Activated B cell treated with CpG ODN at 0.5 μM for 24 hours (primary cell): ENCODE measurements around the gene CAST. TPM values are rescaled to one million over a fixed set of nuclear protein-coding genes. Genes with fewer than 3 reads are reported as not detected.
A peak's percentile ranks its signal among the peaks of the same experiment; 100 is the strongest.

Experiments
- ATAC-seq: fragments of 200-7000 bp; cut with Tn5 transposase; one replicate; pipeline ENCODE4 v1.10.0; 2021; ENCODE audit warnings: low read depth, mild to moderate bottlenecking, moderate library complexity
- CTCF ChIA-PET: fragments of 350-600 bp; sonication (Branson Sonifier 250); formaldehyde crosslinking; loops from one replicate; lab custom pipeline; 2021; ENCODE audit warnings: antibody characterized with exemption; lab: Charles Lee
- POLR2A ChIA-PET: fragments of 350-600 bp; sonication (Branson Sonifier 250); formaldehyde crosslinking; loops from one replicate; lab custom pipeline; 2021; ENCODE audit warnings: antibody characterized with exemption; lab: Charles Lee
- DNase-seq: peaks from one replicate; pipeline ENCODE4 v3.0.0; 2022
- H3K27ac Mint-ChIP-seq: one replicate; pipeline ENCODE4 v1.8.0; 2020; ENCODE audit warnings: mixed read lengths
- H3K27me3 Mint-ChIP-seq: one replicate; pipeline ENCODE4 v1.8.0; 2021; ENCODE audit warnings: mixed read lengths
- H3K36me3 Mint-ChIP-seq: one replicate; pipeline ENCODE4 v1.8.0; 2021; ENCODE audit warnings: low read depth, mixed read lengths
- H3K4me1 Mint-ChIP-seq: one replicate; pipeline ENCODE4 v1.8.0; 2021; ENCODE audit warnings: mixed read lengths
- H3K4me3 Mint-ChIP-seq: one replicate; pipeline ENCODE4 v1.8.0; 2020; ENCODE audit warnings: mild to moderate bottlenecking, mixed read lengths
- H3K9me3 Mint-ChIP-seq: one replicate; pipeline ENCODE4 v1.8.0; 2020; ENCODE audit warnings: mixed read lengths
- intact Hi-C: fragments of 100-400 bp; cut with micrococcal nuclease; formaldehyde crosslinking; loops from one replicate; pipeline ENCODE4 v1.15.1; 2024
- total RNA-seq: library from RNA; stranded (reverse); gene quantifications from 2 replicates; pipeline ENCODE4 v1.2.3, GENCODE V29; 2022
- TF ChIP-seq, protein P1 (sequence below): fragments of 200-600 bp; IDR thresholded peaks from one replicate; pipeline ENCODE4 v1.8.0; 2022; ENCODE audit warnings: antibody characterized with exemption, mild to moderate bottlenecking

CAST gene
- total RNA-seq, 1 donor from 2014 or later: 211 TPM

DNA sequence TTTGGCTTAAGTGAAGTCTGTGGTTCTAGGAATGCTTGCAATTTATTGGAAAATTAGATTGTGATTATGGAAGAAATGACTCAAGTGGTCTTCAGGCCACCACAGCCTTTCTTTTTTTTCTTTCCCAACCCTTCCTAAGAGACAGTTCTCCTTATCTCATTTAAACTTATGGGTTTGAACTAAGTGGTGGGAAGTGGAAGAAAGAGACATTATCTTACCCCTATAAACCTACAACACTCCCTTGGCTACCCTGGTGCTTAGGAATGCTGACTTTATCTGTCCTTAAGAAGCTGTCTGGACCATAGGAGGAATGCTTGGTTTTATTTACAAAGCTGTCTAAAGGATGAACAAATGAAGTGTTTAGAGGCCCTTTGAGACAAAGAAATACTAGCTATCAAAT, 150.7 kb downstream of the CAST start:
- ChIA-PET POLR2A (interaction anchor here (0.5 to 0.6 kb wide), 2 partner anchors 371 to 992 kb away, joined by 3 to 5 read pairs; no protein-coding TSS in a partner anchor), CTCF (no interaction called here)
- Mint-ChIP-seq H3K9me3 (no peaks in the 10 kb centered on the region), H3K4me1 (peaks cover 30% of the 10 kb centered on the region), H3K27ac (no peak overlapping the region), H3K27me3 (no peaks in the 10 kb centered on the region), H3K36me3 (peaks cover 4% of the 10 kb centered on the region), H3K4me3 (no peak overlapping the region)
- DNase-seq (no peak), ATAC-seq (no peak)
- intact Hi-C loops: no loop called here
- TF ChIP-seq, protein P1, sequence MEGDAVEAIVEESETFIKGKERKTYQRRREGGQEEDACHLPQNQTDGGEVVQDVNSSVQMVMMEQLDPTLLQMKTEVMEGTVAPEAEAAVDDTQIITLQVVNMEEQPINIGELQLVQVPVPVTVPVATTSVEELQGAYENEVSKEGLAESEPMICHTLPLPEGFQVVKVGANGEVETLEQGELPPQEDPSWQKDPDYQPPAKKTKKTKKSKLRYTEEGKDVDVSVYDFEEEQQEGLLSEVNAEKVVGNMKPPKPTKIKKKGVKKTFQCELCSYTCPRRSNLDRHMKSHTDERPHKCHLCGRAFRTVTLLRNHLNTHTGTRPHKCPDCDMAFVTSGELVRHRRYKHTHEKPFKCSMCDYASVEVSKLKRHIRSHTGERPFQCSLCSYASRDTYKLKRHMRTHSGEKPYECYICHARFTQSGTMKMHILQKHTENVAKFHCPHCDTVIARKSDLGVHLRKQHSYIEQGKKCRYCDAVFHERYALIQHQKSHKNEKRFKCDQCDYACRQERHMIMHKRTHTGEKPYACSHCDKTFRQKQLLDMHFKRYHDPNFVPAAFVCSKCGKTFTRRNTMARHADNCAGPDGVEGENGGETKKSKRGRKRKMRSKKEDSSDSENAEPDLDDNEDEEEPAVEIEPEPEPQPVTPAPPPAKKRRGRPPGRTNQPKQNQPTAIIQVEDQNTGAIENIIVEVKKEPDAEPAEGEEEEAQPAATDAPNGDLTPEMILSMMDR: no peak

DNA sequence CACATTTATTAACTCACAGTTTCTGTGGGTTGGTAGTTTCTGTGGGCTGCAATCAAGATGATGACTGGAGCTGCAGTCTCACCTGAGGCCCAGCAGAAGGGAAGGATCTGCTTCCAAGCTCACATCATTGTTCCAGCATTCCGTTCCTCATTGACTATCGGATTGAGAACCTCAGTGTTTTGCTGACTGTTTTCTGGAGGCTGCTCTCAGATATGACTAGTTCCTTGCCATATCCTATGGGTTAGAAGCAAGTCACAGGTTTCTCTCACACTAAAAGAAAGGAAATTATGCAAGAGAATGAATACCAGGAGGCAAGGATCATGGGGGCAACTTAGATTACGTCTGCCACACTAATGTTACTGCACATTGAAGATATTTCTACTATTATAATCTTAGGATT, 151.9 kb downstream of the CAST start:
- ATAC-seq: no peak
- Mint-ChIP-seq H3K4me1 (peaks cover 25% of the 10 kb centered on the region), H3K9me3 (no peaks in the 10 kb centered on the region), H3K27ac (no peak overlapping the region), H3K36me3 (no peaks in the 10 kb centered on the region), H3K27me3 (no peaks in the 10 kb centered on the region), H3K4me3 (no peak overlapping the region)
- ChIA-PET CTCF (interaction anchor here (1.3 kb wide), 1 partner anchor 55 kb away, joined by 5 read pairs; no protein-coding TSS in a partner anchor), POLR2A (no interaction called here)
- TF ChIP-seq, protein P1: no peak
- intact Hi-C loops: no loop called here
- no peak for DNase-seq

DNA sequence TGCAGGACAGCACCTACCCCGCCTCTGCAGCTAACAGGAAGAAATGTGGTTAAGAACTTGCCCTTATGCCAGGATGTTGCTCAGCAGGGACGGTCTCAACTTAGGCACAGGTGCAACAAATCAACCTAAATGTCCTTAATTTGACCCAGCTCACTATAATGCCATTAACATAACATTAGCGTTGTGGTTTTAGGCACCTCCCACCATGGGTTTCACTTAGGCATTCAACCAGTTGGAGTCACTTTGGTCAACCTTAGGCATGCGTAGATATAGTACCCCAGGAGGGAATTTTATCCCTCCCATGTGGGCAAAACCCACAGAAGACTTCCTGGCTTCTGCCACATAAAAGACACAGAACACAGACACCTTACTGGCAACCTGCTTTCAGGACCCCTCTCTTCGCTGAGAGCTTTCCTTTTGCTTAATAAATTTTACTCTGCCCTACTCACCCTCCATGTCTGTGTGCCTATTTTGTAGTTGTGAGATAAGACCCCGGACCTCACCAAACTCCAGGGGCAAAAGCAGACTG, 154.3 kb downstream of the CAST start:
- H3K4me1 Mint-ChIP-seq: peaks cover 25% of the 10 kb centered on the region
- intact Hi-C loops: loop anchor here (1.0 to 2.0 kb wide), 2 partner anchors 8 to 18 kb away; no protein-coding TSS in a partner anchor
- POLR2A ChIA-PET: interaction anchor here (0.6 to 3.3 kb wide), 5 partner anchors 9 to 119 kb away, joined by 3 to 86 read pairs (median 5); partner anchors contain the start of genes ERAP1 and LNPEP

DNA sequence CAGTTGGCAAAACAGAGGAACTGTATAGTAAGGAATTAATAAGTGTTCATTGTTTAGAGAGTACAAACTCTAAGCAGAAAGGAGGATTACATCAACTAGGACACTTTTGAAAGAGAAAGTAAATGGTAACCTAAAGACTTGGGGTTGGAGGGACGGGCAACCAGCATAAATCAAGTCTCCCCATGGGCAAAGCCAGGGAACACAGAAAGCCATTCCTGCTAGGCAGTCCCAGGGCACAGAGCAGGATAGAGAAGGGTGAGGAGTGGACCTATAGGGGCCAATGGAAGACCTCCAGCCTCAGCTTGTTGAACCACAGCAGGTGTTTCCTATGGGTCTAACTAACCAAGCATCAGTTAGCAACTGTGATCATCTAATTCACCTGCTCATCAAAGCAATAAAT, 154.8 kb downstream of the CAST start:
- Mint-ChIP-seq H3K27ac (peak overlapping the region; percentile 87), H3K9me3 (no peaks in the 10 kb centered on the region), H3K27me3 (no peaks in the 10 kb centered on the region), H3K36me3 (no peaks in the 10 kb centered on the region), H3K4me3 (peak overlapping the region; percentile 77), H3K4me1 (peaks cover 25% of the 10 kb centered on the region)
- intact Hi-C loops: loop anchor here (1.0 to 2.0 kb wide), 2 partner anchors 9 to 18 kb away; no protein-coding TSS in a partner anchor
- POLR2A ChIA-PET: interaction anchor here (0.6 to 3.3 kb wide), 3 partner anchors 9 to 12 kb away, joined by 3 to 86 read pairs (median 5); partner anchors contain the start of gene ERAP1
- CTCF ChIA-PET: interaction anchor here (0.8 to 1.6 kb wide), 3 partner anchors 9 to 392 kb away, joined by 3 to 4 read pairs (median 3); partner anchors contain the start of gene ERAP1
- TF ChIP-seq, protein P1: no peak
- DNase-seq (no peak), ATAC-seq (peak; percentile 32)

More for the DNA sequence above, 154.3 kb downstream of the CAST start:
- TF ChIP-seq, protein P1: no peak
- CTCF ChIA-PET: interaction anchor here (0.6 to 1.6 kb wide), 3 partner anchors 8 to 53 kb away, joined by 3 to 4 read pairs (median 3); partner anchors contain the start of gene ERAP1
- DNase-seq (no peak), ATAC-seq (peak; percentile 81)
- Mint-ChIP-seq H3K36me3 (no peaks in the 10 kb centered on the region), H3K9me3 (no peaks in the 10 kb centered on the region), H3K27ac (peak overlapping the region; percentile 87), H3K27me3 (no peaks in the 10 kb centered on the region), H3K4me3 (peak overlapping the region; percentile 77)

DNA sequence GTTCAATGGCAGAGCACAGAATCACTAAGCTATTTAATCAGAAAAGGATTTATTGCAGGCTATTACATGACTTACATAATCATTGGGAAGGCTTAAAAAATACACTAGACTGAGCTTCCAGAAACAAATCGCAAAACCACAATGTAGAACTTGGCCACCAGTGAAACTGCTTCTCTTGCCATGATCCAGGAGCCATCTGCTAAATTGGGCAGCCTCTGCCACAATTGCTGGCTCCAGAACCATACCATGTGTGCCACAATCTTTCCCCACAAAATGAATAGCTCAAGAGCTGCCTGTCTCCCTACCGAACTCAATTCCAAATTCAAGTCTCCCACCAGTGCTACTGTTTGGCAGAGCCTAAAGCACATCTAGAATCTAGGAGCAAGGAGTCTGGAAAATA, 155.3 kb downstream of the CAST start:
- H3K4me3 Mint-ChIP-seq: peak overlapping the region; percentile 77
- no peaks in the 10 kb centered on the region for H3K27me3 Mint-ChIP-seq
- CTCF ChIA-PET: interaction anchor here (0.8 kb wide), 2 partner anchors 52 to 391 kb away, joined by 3 read pairs; no protein-coding TSS in a partner anchor
- ATAC-seq (no peak), DNase-seq (no peak)
- TF ChIP-seq, protein P1: no peak
- intact Hi-C loops: loop anchor here (2.0 kb wide), 1 partner anchor 17 kb away; no protein-coding TSS in a partner anchor
- POLR2A ChIA-PET: interaction anchor here (2.1 to 3.3 kb wide), 2 partner anchors 10 to 12 kb away, joined by 5 to 86 read pairs; partner anchors contain the start of gene ERAP1
- H3K4me1 Mint-ChIP-seq: peaks cover 25% of the 10 kb centered on the region
- H3K27ac Mint-ChIP-seq: no peak overlapping the region
- no peaks in the 10 kb centered on the region for H3K36me3 Mint-ChIP-seq
- no peaks in the 10 kb centered on the region for H3K9me3 Mint-ChIP-seq
